Esophagus (tissue), 2 donors: ENCODE measurements around the gene CENPC. TPM values are rescaled to one million over a fixed set of nuclear protein-coding genes. Genes with fewer than 3 reads are reported as not detected.

Experiments used
- H3K27ac ChIP-seq, 2 donors: one replicate each; pipeline ENCODE4 v1.5.1; 2013; ENCODE audit warnings: low read depth in 2 of 2, mild to moderate bottlenecking in 2 of 2, inconsistent platforms in 1 of 2, low read length in 1 of 2, moderate library complexity in 1 of 2
- H3K27me3 ChIP-seq, 2 donors: one replicate each; pipeline ENCODE4 v1.6.1; 2013; ENCODE audit warnings: low read length in 2 of 2, control low read depth in 1 of 2, mild to moderate bottlenecking in 1 of 2; ENCODE audit not compliant: insufficient read depth in 2 of 2, control insufficient read depth in 1 of 2
- H3K36me3 ChIP-seq, 2 donors: one replicate each; pipeline ENCODE4 v1.6.1; 2013; ENCODE audit warnings: low read length in 1 of 2; ENCODE audit not compliant: control insufficient read depth in 2 of 2, insufficient read depth in 2 of 2
- H3K4me1 ChIP-seq, 2 donors: one replicate each; pipeline ENCODE4 v1.6.1; 2013; ENCODE audit warnings: low read length in 1 of 2; ENCODE audit not compliant: control insufficient read depth in 2 of 2, insufficient read depth in 2 of 2
- H3K4me3 ChIP-seq, 2 donors: one replicate each; pipeline ENCODE4 v1.5.1; 2013; ENCODE audit warnings: low read length in 2 of 2, mild to moderate bottlenecking in 2 of 2, low read depth in 1 of 2, moderate library complexity in 1 of 2
- H3K9me3 ChIP-seq, 2 donors: one replicate each; pipeline ENCODE4 v1.6.1; 2013; ENCODE audit warnings: mild to moderate bottlenecking in 2 of 2, low read depth in 1 of 2, low read length in 1 of 2, moderate library complexity in 1 of 2; ENCODE audit not compliant: control insufficient read depth in 2 of 2, insufficient read depth in 1 of 2
- WGBS, 2 donors: extraction: QIAGEN DNeasy Blood & Tissue Kit; methylation state at CpG; one replicate each; pipeline ENCODE4 v1.1.7; 2013; 5-methylcytosine and 5-hydroxymethylcytosine counted together
- polyA plus RNA-seq, 2 donors: library from polyadenylated mRNA; stranded (reverse); fragments of 200-250 nt; gene quantifications; one replicate each; pipeline ENCODE4 v1.2.3, GENCODE V29; 2013
- donor health status: healthy with polysubstance abuse.
- donor health status: Bipolar disorder and iron deficiency.

The CENPC gene
- polyA plus RNA-seq, 2 donors, result 4.7 to 6.2 TPM

DNA sequence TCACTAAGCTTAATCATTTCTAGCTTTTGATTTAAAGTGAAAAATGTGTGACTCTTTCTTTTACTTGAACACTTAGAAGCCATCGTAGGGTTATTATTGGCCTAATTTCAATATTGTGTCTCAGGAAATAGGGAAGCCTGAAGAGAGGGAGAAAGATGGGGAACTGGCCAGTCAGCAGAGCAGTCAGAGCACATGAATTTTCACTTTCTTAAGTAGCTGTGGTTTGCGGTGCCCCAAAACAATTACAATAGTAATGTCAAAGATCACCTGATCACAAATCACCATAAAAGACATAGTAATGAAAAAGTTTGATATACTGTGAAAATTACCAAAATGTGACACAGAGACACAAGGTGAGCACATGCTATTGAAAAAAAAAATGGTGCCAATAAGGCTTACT is 45.5 kb downstream of the CENPC start:
- WGBS, 2 donors, result 89% methylated on average over 2 of the region's 2 CpGs
- H3K4me1 ChIP-seq, result no peaks in the 10 kb centered on the region
- peaks cover 0 to 2% of the 10 kb centered on the region in 2 donors for H3K36me3 ChIP-seq
- H3K4me3 ChIP-seq, result no peak overlapping the region
- no peaks in the 10 kb centered on the region for H3K9me3 ChIP-seq
- no peak overlapping the region for H3K27ac ChIP-seq
- H3K27me3 ChIP-seq, result no peaks in the 10 kb centered on the region

DNA sequence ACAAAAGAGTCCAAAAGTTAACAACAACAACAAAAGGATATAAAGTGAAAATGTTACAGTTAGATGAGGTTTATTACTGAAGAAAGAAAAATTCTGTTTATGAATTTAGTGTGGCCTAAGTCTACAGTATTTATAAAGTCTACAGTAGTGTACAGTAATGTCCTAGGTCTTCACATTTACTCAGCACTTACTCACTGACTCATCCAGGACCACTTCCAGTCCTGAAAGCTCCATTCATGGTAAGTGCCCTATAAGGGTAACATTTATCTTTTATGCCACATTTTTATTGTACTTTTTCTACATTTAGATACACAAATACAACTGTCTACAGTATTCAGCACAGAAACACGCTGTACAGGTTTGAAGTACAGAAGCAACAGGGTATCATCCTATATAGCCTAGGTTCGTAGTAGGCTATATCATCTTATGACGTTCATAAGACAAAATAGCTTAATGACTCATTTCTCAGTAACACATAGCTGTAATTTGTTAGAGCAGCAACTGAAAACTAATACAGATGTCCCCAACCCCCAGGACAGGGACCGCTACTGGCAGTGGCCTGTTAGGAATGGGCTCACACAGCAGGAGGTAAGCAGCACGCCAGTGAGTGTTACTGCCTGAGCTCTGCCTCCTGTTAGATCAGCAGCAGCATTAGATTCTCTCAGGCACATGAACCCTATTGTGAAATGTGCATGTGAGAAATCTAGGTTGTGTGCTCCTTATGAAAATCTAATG is 61.3 kb downstream of the CENPC start:
- Histone ChIP-seq H3K9me3 (no peaks in the 10 kb centered on the region), H3K4me3 (no peak overlapping the region), H3K27me3 (no peaks in the 10 kb centered on the region), H3K27ac (no peak overlapping the region), H3K4me1 (no peaks in the 10 kb centered on the region), H3K36me3 (no peaks in the 10 kb centered on the region)
- 93 to 95% methylated on average over 5 of the region's 5 CpGs for WGBS, 2 donors

DNA sequence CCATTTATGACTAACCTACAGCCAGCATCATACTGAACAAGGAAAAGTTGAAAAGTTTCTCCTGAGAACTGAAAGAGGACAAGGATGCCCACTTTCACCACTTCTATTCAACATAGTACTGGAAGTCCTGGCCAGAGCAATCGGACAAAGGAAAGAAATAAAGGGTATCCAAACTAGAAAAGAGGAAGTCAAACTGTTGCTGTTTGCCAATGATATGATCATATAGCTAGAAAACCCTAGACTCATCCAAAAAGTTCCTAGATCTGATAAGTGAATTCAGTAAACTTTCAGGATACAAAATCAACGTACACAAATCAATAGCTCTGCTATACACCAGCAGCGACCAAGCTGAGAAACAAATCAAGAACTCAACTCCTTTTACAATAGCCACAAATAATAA is 64.5 kb downstream of the CENPC start:
- Histone ChIP-seq H3K36me3 (peaks cover 6 to 12% of the 10 kb centered on the region in 2 donors), H3K9me3 (no peaks in the 10 kb centered on the region), H3K27me3 (no peaks in the 10 kb centered on the region), H3K4me1 (no peaks in the 10 kb centered on the region), H3K4me3 (no peak overlapping the region), H3K27ac (no peak overlapping the region)
- WGBS, 2 donors, result 97 to 98% methylated on average over 3 of the region's 3 CpGs

DNA sequence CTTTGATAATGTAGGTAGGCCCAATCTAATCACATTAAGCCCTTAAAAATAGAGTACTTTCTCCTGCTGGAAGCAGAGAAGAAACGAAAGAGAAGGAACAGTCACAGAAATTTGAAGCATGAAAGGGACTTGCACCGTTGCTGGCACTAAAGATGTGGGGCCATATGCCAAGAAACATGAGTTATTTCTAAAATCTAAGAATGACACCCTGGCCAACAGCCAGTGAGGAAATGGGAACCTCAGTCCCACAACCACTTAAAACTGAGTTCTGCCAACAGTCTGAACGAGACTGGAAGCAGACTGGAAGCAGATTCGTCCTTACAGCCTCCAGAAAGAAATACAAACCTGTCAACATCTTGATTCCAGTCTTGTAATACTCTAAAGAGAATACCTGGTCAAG is 70.1 kb downstream of the CENPC start:
- 68 to 71% methylated on average over 4 of the region's 4 CpGs for WGBS, 2 donors
- H3K27me3 ChIP-seq, result no peaks in the 10 kb centered on the region
- H3K4me1 ChIP-seq, result no peaks in the 10 kb centered on the region
- no peak overlapping the region for H3K4me3 ChIP-seq
- no peak overlapping the region for H3K27ac ChIP-seq
- no peaks in the 10 kb centered on the region for H3K9me3 ChIP-seq
- peaks cover 9 to 25% of the 10 kb centered on the region in 2 donors for H3K36me3 ChIP-seq

DNA sequence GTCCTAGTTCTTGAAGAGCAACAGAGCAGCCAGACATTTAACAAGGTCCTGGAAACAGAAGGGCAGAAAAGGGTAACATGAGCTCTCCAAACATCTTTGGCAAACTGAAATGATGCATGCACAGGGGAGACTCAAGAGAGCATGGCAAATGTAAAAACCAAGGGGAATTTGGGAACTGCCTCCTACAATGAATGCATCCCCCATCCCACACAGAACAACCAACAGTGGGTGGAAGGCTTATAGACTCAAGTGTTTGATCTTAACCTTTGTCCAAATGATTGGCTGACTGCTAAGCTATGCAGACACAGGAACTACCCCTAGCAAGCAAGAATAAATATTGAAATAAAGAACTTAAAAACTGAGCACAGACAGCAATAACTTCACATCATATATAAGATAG is 74.4 kb downstream of the CENPC start:
- peaks cover 8 to 17% of the 10 kb centered on the region in 2 donors for H3K36me3 ChIP-seq
- no peak overlapping the region for H3K27ac ChIP-seq
- no peaks in the 10 kb centered on the region for H3K4me1 ChIP-seq
- H3K4me3 ChIP-seq, result no peak overlapping the region
- H3K9me3 ChIP-seq, result no peaks in the 10 kb centered on the region
- H3K27me3 ChIP-seq, result no peaks in the 10 kb centered on the region

DNA sequence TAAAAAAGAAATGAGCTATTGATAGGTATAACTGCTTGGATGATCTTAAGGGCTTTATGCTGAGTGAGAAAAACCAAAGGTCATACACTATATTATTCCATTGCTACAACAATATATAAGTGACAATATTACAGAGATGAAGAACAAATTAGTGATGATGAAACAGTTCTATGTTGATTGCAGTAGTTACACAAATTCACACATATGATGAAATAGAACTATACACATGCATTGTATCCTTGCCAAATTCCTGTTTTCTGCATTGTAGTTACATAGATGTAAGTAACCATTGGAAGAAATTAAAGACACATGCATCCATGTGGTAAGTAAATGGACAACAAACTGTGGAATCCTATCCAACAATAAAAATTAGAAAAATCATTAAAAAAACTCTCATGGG is 76.5 kb downstream of the CENPC start:
- H3K4me1 ChIP-seq, result peaks cover 0 to 3% of the 10 kb centered on the region in 2 donors
- H3K27ac ChIP-seq, result no peak overlapping the region
- no peaks in the 10 kb centered on the region for H3K9me3 ChIP-seq
- peaks cover 4 to 11% of the 10 kb centered on the region in 2 donors for H3K36me3 ChIP-seq
- no peaks in the 10 kb centered on the region for H3K27me3 ChIP-seq
- H3K4me3 ChIP-seq, result no peak overlapping the region

DNA sequence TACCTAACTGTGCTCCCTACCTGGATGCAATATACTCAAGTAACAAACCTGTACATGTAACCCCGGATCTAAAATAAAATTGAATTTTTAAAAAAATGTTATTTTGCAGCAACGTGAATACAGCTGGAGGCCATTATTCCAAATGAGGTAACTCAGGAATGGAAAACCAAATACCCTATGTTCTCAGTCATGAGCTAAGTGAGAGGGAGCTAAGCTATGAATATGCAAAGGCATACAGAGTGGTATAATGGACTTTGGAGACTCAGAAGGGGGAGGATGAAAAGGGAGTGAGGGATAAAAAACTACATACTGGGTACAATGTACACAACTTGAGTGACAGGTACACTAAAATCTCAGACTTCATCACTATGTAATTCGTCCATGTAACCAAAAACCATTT is 78.6 kb downstream of the CENPC start:
- H3K4me1 ChIP-seq, result peaks cover 0 to 3% of the 10 kb centered on the region in 2 donors
- no peak overlapping the region for H3K4me3 ChIP-seq
- 94 to 98% methylated on average over 3 of the region's 3 CpGs for WGBS, 2 donors
- peaks cover 4 to 6% of the 10 kb centered on the region in 2 donors for H3K36me3 ChIP-seq
- no peaks in the 10 kb centered on the region for H3K9me3 ChIP-seq
- H3K27me3 ChIP-seq, result no peaks in the 10 kb centered on the region
- no peak overlapping the region for H3K27ac ChIP-seq

DNA sequence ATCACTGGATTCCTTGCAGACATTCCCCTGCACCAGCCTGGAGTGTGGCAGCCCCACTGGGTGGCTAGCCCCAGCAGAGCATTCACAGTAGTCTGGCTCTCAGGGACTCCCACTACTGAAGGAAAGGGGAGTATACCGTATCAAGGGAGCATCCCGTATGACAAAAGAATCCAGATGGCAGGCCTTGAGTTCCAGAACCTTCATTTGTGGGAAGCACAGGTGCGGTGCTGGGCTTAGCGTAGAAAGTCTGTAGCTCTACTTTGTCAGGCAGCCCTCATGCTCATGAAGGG is 79.6 kb downstream of the CENPC start:
- WGBS, 2 donors, result 85 to 97% methylated on average over 4 of the region's 4 CpGs
- peaks cover 0 to 3% of the 10 kb centered on the region in 2 donors for H3K4me1 ChIP-seq
- no peak overlapping the region for H3K4me3 ChIP-seq
- H3K27ac ChIP-seq, result no peak overlapping the region
- peaks cover 3 to 4% of the 10 kb centered on the region in 2 donors for H3K36me3 ChIP-seq
- no peaks in the 10 kb centered on the region for H3K27me3 ChIP-seq
- no peaks in the 10 kb centered on the region for H3K9me3 ChIP-seq

DNA sequence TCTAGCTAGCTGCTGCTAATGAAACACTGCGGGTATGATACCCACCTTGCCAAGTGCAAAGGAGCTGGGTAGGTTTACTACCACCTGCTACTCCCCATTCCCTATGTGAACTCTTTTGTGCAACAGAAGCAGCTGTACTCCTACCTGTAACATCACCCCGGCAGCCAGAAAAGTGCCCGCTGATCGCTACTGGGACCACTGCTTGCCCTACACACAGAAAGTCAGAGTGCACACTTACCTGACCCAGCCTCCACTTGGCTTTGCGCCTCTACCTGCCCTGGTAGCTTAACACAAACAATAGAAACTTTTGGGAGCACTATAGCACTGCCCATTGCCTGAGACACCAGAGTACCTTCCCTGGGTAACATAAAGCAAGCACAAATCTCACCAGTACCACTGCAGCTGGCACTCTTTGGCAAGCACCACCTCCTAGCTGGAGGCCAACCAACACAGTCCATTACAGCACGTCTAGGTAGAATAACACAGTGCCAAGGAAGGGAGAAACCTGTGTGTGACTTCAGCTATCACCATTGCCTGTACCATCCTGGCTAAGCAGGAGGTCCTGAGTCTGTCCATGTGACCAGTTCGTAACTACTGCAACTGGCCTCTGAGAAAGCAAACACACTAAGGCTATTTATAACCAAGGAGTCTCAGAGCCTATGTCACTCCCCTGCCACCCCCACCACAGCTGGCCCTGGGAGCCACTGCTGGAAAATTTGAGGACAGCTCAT is 80.1 kb downstream of the CENPC start:
- H3K4me1 ChIP-seq, result peaks cover 0 to 3% of the 10 kb centered on the region in 2 donors
- 88 to 89% methylated on average over 7 of the region's 7 CpGs for whole genome bisulfite sequencing, 2 donors
- H3K27me3 ChIP-seq, result no peaks in the 10 kb centered on the region
- no peak overlapping the region for H3K27ac ChIP-seq
- no peaks in the 10 kb centered on the region for H3K9me3 ChIP-seq
- no peak overlapping the region for H3K4me3 ChIP-seq
- H3K36me3 ChIP-seq, result peaks cover 3 to 4% of the 10 kb centered on the region in 2 donors

DNA sequence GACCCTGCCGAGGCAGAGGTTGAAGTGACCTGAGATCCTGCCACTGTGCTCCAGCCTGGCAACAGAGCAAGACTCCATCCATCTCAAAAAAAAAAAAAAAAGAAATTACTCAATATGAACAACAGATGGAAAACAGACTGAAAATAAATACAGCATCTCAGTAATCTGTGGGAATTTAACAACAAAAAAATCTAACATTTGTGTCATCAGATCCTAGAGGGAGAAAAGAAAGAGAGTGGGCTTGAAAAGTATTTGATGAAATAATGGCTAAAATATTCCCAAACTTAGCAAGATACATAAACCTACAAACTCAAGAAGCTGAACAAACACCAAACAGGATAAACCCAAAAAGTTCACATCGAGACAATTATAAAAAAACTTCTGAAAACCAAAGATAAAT is 84.7 kb downstream of the CENPC start:
- no peak overlapping the region for H3K4me3 ChIP-seq
- no peaks in the 10 kb centered on the region for H3K27me3 ChIP-seq
- no peak overlapping the region for H3K27ac ChIP-seq
- H3K9me3 ChIP-seq, result no peaks in the 10 kb centered on the region
- WGBS, 2 donors, result 89 to 94% methylated on average over 2 of the region's 2 CpGs
- peaks cover 0 to 2% of the 10 kb centered on the region in 2 donors for H3K36me3 ChIP-seq
- peaks cover 0 to 3% of the 10 kb centered on the region in 2 donors for H3K4me1 ChIP-seq
